Left renal pelvis (tissue), 4 donors: ENCODE results near the gene PNLIPRP3. TPM values are rescaled to one million over a fixed set of nuclear protein-coding genes. Genes with fewer than 3 reads are reported as not detected.

Experiments
- DNase-seq, 4 donors: peaks; one replicate each; pipeline ENCODE4 v3.0.0-alpha.2; 2013; ENCODE audit warnings: low read depth in 4 of 4, low spot score in 3 of 4
- polyA plus RNA-seq, 4 donors: library from polyadenylated mRNA; unstranded; fragments of 120-200 nt; gene quantifications; one replicate each; pipeline ENCODE4 v1.2.1, GENCODE V29; 2013; ENCODE audit not compliant: insufficient read length in 4 of 4

Gene PNLIPRP3
- polyA plus RNA-seq, 4 donors: not detected

GRCh38 chr10:116444527-116445142 is 17.0 kb downstream of the PNLIPRP3 start:
- peak in 3 of 4 donors; percentile 6 to 11 (median 7) for DNase-seq

- no peak for DNase-seq
Observed at GRCh38 chr10:116450861-116451260, 23.2 kb downstream of the PNLIPRP3 start.

GRCh38 chr10:116451711-116452337 is 24.2 kb downstream of the PNLIPRP3 start:
- DNase-seq: no peak

- DNase-seq: no peak
Observed at GRCh38 chr10:116452338-116452720, 24.7 kb downstream of the PNLIPRP3 start.

GRCh38 chr10:116457488-116457887 is 29.8 kb downstream of the PNLIPRP3 start:
- DNase-seq: no peak

- no peak for DNase-seq
Observed at GRCh38 chr10:116460219-116460618, 32.6 kb downstream of the PNLIPRP3 start.

- DNase-seq: no peak
Observed at GRCh38 chr10:116461680-116462079, 34.0 kb downstream of the PNLIPRP3 start.

GRCh38 chr10:116464257-116464656 is 36.6 kb downstream of the PNLIPRP3 start:
- DNase-seq: no peak

GRCh38 chr10:116465546-116465945 is 37.9 kb downstream of the PNLIPRP3 start:
- DNase-seq: no peak

GRCh38 chr10:116466715-116467422 is 39.2 kb downstream of the PNLIPRP3 start:
- DNase-seq: no peak

GRCh38 chr10:116469437-116469836 is 41.8 kb downstream of the PNLIPRP3 start:
- no peak for DNase-seq

GRCh38 chr10:116470071-116470470 is 42.4 kb downstream of the PNLIPRP3 start:
- DNase-seq: no peak

GRCh38 chr10:116470768-116471415 is 43.2 kb downstream of the PNLIPRP3 start:
- DNase-seq: no peak

GRCh38 chr10:116472891-116473290 is 45.2 kb downstream of the PNLIPRP3 start:
- DNase-seq: no peak

- no peak for DNase-seq
Observed at GRCh38 chr10:116475866-116476265, 48.2 kb downstream of the PNLIPRP3 start.

GRCh38 chr10:116476461-116476860 is 48.8 kb downstream of the PNLIPRP3 start:
- no peak for DNase-seq

GRCh38 chr10:116477986-116478664 is 50.5 kb downstream of the PNLIPRP3 start:
- no peak for DNase-seq

- no peak for DNase-seq
Observed at GRCh38 chr10:116486770-116487448, 59.3 kb downstream of the PNLIPRP3 start.

GRCh38 chr10:116487522-116488430 is 60.1 kb downstream of the PNLIPRP3 start:
- no peak for DNase-seq
